Smooth muscle cell (in vitro differentiated cells): Measurements from ENCODE around the gene NKIRAS2. TPM values are rescaled to one million over a fixed set of nuclear protein-coding genes. Genes with fewer than 3 reads are reported as not detected.

ENCODE experiments used
- DNase-seq: peaks from one replicate; lab custom pipeline; 2025; ENCODE audit not compliant: unreplicated experiment; lab: John Stamatoyannopoulos, UW
- H2AFZ ChIP-seq: fragments of 200-600 bp; sonication (generic); 2 replicates; pipeline ENCODE4 v1.6.0; 2016; ENCODE audit warnings: antibody characterized with exemption, low read depth, mild to moderate bottlenecking
- H3F3A ChIP-seq: fragments of 200-600 bp; sonication (generic); 2 replicates; pipeline ENCODE4 v1.6.0; 2017; ENCODE audit warnings: antibody characterized with exemption, low read depth
- H3K27ac ChIP-seq: fragments of 200-600 bp; sonication (generic); 2 replicates; pipeline ENCODE4 v1.5.1; 2016; ENCODE audit warnings: low read depth, mild to moderate bottlenecking
- H3K27me3 ChIP-seq: fragments of 200-600 bp; sonication (generic); 2 replicates; pipeline ENCODE4 v1.6.1; 2016; ENCODE audit warnings: low read depth, mild to moderate bottlenecking
- H3K36me3 ChIP-seq: fragments of 200-600 bp; sonication (generic); 2 replicates; pipeline ENCODE4 v1.5.1; 2016; ENCODE audit warnings: low read depth
- H3K4me1 ChIP-seq: fragments of 200-600 bp; sonication (generic); 2 replicates; pipeline ENCODE4 v1.5.1; 2016; ENCODE audit warnings: low read depth
- H3K4me2 ChIP-seq: fragments of 200-600 bp; sonication (generic); 2 replicates; pipeline ENCODE4 v1.6.0; 2016; ENCODE audit warnings: mild to moderate bottlenecking
- H3K4me3 ChIP-seq: fragments of 200-600 bp; sonication (generic); 2 replicates; pipeline ENCODE4 v1.5.1; 2016; ENCODE audit warnings: mild to moderate bottlenecking
- H3K79me2 ChIP-seq: fragments of 200-600 bp; sonication (generic); 2 replicates; pipeline ENCODE4 v1.6.0; 2016; ENCODE audit warnings: low read depth, mild to moderate bottlenecking
- H3K9ac ChIP-seq: fragments of 200-600 bp; sonication (generic); 2 replicates; pipeline ENCODE4 v1.6.0; 2016; ENCODE audit warnings: low read depth
- H3K9me3 ChIP-seq: fragments of 200-600 bp; sonication (generic); replicated peaks from 2 replicates; pipeline ENCODE4 v1.5.1; 2016; ENCODE audit warnings: low read depth
- H4K20me1 ChIP-seq: fragments of 200-600 bp; sonication (generic); 2 replicates; pipeline ENCODE4 v1.6.0; 2016; ENCODE audit warnings: low read depth
- WGBS: methylation state at CpG from one replicate; pipeline ENCODE4 v1.1.7; 2016; ENCODE audit warnings: low lambda C conversion rate; 5-methylcytosine and 5-hydroxymethylcytosine counted together
- polyA plus RNA-seq: library from polyadenylated mRNA; unstranded; fragments of >200 nt; fragmentation: Nextera tagmentation; extraction: Ambion mirVana; gene quantifications from 2 replicates; pipeline ENCODE4 v1.2.1, GENCODE V29; 2016
- total RNA-seq: library from RNA; depleted of rRNA; stranded (reverse); fragments of >200 nt; gene quantifications from 2 replicates; pipeline ENCODE4 v1.2.3, GENCODE V29; 2014
- TF ChIP-seq, protein P1 (sequence below): fragments of 200-600 bp; sonication (generic); IDR thresholded peaks from 2 replicates; pipeline ENCODE4 v1.5.1; 2017; ENCODE audit warnings: borderline replicate concordance, mild to moderate bottlenecking, antibody characterized with exemption; ENCODE audit not compliant: insufficient read depth, poor library complexity, severe bottlenecking

Gene NKIRAS2
- total and polyA plus RNA-seq, 2 experiments from 2014 or later, result 21.3 to 50.1 TPM

DNA sequence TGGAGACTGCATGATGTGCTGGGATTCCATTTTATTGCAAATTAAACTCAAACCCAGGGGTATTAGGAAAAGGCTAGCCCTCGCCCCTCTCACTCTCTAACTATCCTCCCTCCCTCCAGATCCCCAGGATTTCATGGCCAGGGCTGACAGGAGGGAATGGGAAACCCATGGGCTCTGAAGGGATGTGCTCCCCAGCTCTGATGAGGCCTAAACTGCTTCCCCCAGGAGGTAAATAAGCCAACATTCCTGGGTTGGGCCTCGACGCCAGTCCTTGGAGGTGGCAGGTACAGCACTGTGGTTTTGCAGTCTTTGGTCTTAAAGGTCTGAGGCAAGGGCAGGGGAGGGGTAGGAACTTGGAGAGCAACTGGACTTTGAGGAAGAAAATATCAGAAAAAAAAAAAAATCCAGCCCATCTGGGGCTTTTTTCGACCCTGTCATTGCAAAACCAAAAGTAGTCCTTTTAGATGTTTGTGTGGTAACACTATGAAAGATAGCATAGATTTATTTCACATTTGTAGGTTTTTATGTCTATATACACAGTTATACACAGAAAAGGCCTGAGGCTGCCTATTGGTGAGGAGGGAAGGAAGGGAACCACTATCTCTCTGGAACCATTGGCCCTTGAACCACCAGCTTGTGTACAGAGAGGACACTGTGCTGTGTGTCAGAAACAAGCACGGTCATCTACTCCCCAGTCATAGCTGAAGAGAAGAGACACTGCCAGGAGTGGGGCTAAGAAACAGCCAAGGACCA is 18.5 kb downstream of the NKIRAS2 start:
- Histone ChIP-seq H3K4me1 (peaks cover 5% of the 10 kb centered on the region), H3K9ac (no peak overlapping the region), H3K4me3 (no peak overlapping the region), H3K36me3 (no peaks in the 10 kb centered on the region), H2AFZ (no peak overlapping the region), H3K27me3 (no peaks in the 10 kb centered on the region), H3F3A (no peaks in the 10 kb centered on the region), H3K9me3 (no peaks in the 10 kb centered on the region), H3K79me2 (no peaks in the 10 kb centered on the region), H4K20me1 (no peaks in the 10 kb centered on the region), H3K4me2 (no peak overlapping the region), H3K27ac (no peak overlapping the region)
- TF ChIP-seq, protein P1, sequence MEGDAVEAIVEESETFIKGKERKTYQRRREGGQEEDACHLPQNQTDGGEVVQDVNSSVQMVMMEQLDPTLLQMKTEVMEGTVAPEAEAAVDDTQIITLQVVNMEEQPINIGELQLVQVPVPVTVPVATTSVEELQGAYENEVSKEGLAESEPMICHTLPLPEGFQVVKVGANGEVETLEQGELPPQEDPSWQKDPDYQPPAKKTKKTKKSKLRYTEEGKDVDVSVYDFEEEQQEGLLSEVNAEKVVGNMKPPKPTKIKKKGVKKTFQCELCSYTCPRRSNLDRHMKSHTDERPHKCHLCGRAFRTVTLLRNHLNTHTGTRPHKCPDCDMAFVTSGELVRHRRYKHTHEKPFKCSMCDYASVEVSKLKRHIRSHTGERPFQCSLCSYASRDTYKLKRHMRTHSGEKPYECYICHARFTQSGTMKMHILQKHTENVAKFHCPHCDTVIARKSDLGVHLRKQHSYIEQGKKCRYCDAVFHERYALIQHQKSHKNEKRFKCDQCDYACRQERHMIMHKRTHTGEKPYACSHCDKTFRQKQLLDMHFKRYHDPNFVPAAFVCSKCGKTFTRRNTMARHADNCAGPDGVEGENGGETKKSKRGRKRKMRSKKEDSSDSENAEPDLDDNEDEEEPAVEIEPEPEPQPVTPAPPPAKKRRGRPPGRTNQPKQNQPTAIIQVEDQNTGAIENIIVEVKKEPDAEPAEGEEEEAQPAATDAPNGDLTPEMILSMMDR, result no peak
- DNase-seq, result no peak
- WGBS, result 80% methylated on average over 5 of the region's 5 CpGs

- TF ChIP-seq, protein P1, result no peak
- Histone ChIP-seq H2AFZ (no peak overlapping the region), H3K27me3 (no peaks in the 10 kb centered on the region), H3K9me3 (no peaks in the 10 kb centered on the region), H3K79me2 (no peaks in the 10 kb centered on the region), H3K4me2 (no peak overlapping the region), H3K4me1 (peaks cover 5% of the 10 kb centered on the region), H3K27ac (no peak overlapping the region), H3F3A (no peaks in the 10 kb centered on the region), H3K36me3 (no peaks in the 10 kb centered on the region), H3K4me3 (no peak overlapping the region), H4K20me1 (no peaks in the 10 kb centered on the region), H3K9ac (no peak overlapping the region)
- no peak for DNase-seq
- 95% methylated on average over 60 of the region's 77 CpGs for WGBS
Observed at GRCh38 chr17:42039794-42040763, 20.2 kb downstream of the NKIRAS2 start.

GRCh38 chr17:42040818-42041217 is 20.9 kb downstream of the NKIRAS2 start:
- H3F3A ChIP-seq, result no peaks in the 10 kb centered on the region
- H3K4me2 ChIP-seq, result no peak overlapping the region
- H3K9me3 ChIP-seq, result no peaks in the 10 kb centered on the region
- H2AFZ ChIP-seq, result no peak overlapping the region
- peaks cover 5% of the 10 kb centered on the region for H3K4me1 ChIP-seq
- no peaks in the 10 kb centered on the region for H3K27me3 ChIP-seq
- H3K36me3 ChIP-seq, result no peaks in the 10 kb centered on the region
- WGBS, result 97% methylated on average over 10 of the region's 10 CpGs
- TF ChIP-seq, protein P1, result no peak
- no peak overlapping the region for H3K9ac ChIP-seq
- H3K4me3 ChIP-seq, result no peak overlapping the region
- DNase-seq, result no peak
- H3K27ac ChIP-seq, result no peak overlapping the region
- no peaks in the 10 kb centered on the region for H3K79me2 ChIP-seq
- no peaks in the 10 kb centered on the region for H4K20me1 ChIP-seq
